GM21723 (cell line): ENCODE results near the gene SLC24A3.

Experiments used
- ATAC-seq: cut with Tn5 transposase; IDR thresholded peaks from one replicate; pipeline ENCODE4 v1.9.1; 2021; ENCODE audit warnings: mild to moderate bottlenecking, moderate library complexity; ENCODE audit not compliant: unreplicated experiment

Gene SLC24A3

GRCh38 chr20:19527509-19527908 is 315.1 kb downstream of the SLC24A3 start:
- no peak for ATAC-seq

DNA sequence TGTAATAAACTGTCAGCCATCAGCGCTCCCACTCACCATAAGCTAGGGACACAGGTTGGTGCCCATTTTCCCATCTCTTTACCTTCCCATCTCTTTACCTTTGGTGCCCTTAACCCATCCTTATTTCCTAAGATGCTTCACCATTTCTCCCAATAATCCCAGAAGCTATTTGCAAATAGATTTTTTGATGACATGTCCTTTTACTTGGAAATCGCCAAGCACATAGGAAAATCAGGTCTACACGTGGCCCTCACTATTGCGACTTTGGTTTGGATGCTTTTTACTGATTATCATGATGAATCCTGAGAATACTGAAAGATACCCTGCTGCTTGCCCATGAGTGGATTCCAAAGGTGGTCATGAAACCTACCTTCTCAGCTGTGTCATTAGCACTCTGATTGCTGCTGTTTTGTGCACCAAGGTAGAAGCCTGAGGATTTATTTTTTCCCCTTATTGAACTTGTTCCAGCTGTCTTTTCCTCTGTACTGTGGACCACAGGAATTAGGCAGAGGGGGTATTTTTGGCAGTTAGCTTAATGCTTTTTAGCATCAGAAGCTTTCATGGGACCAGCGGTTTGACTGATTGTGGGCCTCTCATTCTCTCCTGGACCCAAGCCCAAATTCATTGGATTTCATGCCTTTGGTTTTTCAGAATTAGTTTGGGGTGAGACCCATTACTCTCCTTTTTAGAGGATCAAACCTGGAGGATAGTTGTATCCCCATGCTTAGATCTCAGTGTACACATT is 316.0 kb downstream of the SLC24A3 start:
- no peak for ATAC-seq

GRCh38 chr20:19530006-19530405 is 317.6 kb downstream of the SLC24A3 start:
- no peak for ATAC-seq

- no peak for ATAC-seq
Observed at GRCh38 chr20:19531446-19531845, 319.0 kb downstream of the SLC24A3 start.

GRCh38 chr20:19538556-19538955 is 326.1 kb downstream of the SLC24A3 start:
- ATAC-seq: no peak

DNA sequence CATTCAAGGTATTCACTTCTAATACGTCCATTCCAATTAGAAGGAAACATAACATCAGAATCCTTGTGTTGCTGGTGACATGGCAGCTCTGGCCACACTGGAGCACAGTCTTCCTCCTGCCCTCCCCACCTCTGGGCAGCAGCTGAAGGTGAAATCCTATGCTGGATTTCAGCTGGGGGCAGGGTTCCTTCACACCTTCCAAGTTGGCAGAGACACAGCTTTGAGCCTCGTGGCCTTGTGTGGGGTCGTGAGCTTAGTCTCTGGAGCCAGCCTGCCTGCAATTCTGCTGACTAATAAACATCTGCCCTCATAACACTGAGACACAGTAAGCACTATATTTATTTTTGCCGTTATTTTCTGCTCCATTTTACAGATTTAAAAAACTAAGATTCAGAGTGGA is 326.7 kb downstream of the SLC24A3 start:
- no peak for ATAC-seq

- no peak for ATAC-seq
Observed at GRCh38 chr20:19540392-19540791, 327.9 kb downstream of the SLC24A3 start.

DNA sequence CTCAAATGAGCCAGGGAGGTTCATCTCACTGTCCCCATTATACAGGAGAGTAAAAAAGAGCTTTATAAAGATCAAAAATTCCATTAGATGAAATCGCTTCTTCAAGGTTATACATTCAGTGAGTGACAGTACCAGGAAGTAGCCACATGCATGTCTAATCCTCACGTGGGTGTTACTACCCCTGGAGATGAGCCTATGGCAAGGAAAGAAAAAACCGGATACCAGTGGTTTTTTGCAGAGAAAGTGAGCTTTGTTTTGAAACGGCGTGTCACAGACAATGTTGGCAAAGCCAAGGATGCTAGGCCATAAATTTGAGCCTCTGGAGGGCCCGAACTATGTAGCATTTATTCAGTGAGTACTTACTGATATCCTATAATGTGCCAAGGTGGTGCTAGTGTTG is 330.7 kb downstream of the SLC24A3 start:
- ATAC-seq: no peak

DNA sequence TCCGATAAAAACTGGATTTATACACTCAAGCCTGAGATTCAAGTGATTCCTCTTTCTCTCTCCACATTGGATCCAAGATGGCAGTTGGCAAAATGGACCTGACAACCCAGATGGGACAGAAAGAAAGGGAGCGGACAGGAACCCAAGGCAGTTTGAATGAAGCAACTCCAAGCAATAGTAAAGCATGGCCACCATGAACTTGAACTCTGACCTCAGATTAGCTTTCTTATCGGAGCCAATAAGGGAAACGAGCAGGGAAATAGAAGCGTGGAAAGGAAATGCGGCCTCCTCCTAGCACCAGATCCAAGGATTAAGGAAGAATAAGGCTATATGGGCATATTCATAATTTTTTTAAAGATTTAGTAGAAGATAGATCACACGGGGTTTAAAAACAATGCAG is 332.2 kb downstream of the SLC24A3 start:
- ATAC-seq: no peak

DNA sequence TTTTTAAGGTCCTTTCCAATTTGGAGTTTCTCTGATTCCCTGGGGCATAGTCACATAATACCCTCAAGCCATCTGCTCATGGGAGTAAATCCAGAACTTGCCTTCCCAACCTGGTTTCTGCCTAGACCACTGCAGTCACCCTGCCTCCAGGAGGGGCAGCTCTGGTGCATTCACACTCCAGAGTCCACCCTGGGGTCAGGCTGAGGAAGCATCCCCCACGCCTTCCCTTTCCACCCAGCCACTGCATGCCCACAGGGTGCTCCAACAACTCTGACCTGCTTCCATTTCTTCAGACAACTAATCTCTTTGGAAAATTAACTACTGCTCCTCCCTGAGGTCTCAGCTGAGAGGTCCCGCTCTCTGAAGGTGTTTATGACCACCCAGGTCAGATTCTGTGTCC is 334.2 kb downstream of the SLC24A3 start:
- no peak for ATAC-seq

DNA sequence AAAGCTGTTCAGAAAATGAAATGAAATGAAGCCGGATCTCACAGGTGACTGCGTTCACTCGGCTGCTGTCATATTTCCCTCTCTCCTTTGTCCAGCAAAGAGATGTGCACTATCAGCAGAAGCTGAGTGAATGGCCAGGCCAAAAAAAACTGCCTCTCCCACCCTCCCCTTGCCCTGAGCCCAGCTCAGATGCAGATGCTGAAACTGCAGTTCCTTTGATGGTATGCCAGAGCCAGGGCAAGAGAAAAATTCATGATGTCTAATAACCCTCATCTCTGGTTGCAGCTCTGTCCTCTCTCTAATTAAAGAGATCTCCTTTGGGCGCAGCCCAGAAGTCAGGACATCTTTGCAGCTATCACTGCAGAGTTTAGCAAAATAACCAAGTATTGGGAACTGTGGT is 335.1 kb downstream of the SLC24A3 start:
- ATAC-seq: no peak

GRCh38 chr20:19549896-19550295 is 337.5 kb downstream of the SLC24A3 start:
- no peak for ATAC-seq

DNA sequence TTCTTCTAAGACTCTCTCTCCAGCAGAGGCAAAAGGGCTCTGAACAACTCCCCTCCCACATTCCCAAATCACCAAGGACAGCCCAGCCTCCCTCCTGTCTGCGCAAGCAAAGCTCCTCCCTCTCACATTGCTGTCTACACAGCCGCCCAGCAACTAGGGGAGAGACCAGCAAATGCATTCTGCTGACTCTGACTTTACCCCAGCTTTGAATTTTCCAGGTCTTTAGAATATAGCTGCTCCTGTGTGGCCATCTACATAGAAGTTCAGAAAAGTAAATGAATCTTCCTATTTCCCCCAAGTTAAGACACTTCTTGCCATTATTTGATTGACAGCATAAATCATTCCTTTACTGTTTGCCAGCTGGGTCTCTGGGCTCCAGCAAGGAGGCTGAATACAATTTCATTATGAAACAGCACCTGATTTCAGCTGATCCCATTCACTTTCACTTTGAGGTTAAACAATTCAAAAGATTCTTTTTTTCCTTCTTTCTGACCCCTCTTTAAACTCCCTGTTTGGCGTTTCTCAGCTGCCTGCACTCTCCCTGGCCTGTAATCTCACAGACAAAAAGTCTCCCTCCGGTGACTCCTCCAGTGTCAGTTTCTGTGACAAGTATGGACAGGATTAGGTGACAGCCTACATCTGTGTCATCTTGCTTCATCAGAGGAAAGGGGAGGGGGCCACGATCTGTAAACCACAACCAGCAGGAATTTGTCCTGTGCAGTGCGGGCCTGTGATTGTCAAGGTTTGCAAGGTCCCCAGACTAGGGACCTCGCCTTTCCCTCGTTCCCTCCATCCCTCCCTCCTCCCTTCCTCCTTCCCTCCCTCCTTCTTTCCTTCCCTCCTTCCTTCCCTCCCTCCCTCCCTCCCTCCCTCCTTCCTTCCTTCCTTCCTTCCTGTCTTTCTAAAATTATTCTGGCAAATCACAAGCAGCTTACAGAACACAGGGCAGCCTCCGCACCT is 340.1 kb downstream of the SLC24A3 start:
- ATAC-seq: no peak

GRCh38 chr20:19554666-19555065 is 342.2 kb downstream of the SLC24A3 start:
- no peak for ATAC-seq

DNA sequence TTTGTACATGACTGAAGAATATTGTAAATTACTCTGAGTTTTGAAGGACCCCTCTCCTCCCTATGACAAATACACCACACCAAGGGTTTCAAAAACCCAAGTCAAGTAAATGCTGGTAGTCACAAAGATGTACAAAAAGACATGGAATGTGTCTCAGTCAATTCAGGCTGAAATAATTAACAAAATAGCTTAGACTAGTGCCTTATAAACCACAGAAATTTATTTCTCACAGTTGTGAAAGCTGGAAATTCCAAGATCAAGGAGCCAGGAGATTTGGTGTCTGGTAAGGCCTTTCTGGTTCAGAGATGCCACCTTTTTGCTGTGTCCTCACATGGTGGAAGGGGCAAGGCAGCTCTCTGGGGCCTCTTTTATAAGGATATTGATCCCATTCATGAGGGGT is 343.3 kb downstream of the SLC24A3 start:
- ATAC-seq: no peak

GRCh38 chr20:19557291-19557690 is 344.8 kb downstream of the SLC24A3 start:
- no peak for ATAC-seq

DNA sequence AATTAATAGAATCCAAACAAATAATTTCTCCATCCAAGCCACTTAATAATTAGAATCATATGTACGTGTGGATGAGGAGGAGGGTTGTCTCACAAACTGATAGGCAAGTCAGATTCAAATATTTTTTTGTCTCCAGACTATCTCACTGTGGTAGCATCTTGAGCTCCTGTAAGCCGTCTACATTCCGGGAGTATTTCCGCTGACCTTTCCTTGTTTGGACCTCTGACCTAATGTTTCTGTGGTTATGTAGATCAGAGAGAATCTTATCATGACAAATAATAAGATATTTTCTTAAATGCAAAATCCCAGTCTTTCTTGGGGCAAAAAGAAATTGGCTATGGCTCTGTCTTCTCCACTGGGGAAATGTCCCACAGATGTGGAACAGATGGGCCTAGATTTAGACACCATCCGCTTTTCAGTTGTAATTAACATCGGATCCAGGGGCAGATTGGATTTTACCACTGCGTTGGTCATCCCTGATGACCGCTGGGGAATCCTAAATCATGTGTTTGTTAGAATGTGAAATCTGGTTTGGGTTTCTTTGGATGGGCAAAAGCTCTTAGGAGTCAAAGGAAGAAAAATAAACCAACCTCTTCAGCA is 348.5 kb downstream of the SLC24A3 start:
- ATAC-seq: no peak

- ATAC-seq: no peak
Observed at GRCh38 chr20:19562426-19562825, 350.0 kb downstream of the SLC24A3 start.

DNA sequence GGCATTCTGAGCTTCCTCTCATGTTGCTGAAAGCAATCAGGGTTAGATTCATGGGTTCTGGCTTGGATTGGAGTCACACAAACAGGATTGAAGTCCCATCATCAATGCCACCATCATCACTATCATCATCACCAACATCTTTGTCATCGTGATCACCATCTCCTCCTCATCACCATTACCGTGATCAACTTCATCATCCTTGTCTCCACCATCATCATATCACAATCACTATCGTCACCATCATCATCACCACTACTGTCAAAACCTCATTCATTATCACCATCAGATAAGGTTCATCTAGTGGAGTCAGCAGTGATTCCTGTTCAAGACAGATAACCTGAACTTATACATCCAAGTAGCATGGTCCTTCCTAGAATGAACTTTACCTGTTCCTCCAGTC is 351.8 kb downstream of the SLC24A3 start:
- ATAC-seq: no peak

DNA sequence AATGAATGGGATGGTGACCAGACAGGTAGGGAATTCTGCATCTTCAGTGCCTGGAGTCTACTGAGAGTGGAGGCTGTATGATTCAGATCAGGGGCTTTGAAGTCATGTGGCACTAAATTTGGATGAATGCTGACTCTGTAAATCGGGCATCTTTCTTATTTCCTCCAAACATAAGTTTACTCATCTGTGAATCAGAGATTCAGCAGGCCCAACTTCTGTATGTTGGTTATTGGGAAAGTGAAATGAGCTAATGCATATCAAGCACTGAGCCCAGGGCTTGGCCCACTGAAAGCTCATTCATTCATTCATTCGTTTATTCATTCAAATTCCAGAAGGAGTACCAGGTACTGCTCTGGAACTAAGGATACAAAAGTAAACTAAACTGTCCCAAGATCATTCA is 353.3 kb downstream of the SLC24A3 start:
- no peak for ATAC-seq

GRCh38 chr20:19566226-19566945 is 353.9 kb downstream of the SLC24A3 start:
- ATAC-seq: no peak
